Measurements from ENCODE around the gene SMARCA4. TPM values are rescaled to one million over a fixed set of nuclear protein-coding genes. Genes with fewer than 3 reads are reported as not detected.

The SMARCA4 gene
- total and polyA plus RNA-seq, 2 experiments from 2014 or later, result 177 to 336 TPM

DNA sequence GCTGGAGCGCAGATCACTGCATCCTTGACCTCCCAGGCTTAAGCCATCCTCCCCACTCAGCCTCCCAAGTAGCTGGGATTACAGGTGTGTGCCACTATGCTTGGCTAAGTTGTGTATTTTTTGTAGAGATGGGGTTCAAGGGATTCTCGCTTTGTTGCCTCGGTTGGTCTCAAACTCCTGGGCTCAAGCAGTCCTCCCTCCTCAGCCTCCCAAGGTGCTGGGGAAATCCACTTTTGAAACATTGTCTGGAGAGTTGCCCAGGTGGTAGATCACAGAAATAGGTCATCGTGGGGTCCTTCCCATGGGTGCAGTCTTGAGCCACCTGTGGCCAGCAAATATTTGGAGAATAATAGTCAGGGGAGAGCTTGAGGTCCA, 133.7 kb downstream of the SMARCA4 start (continued):
- TF ChIP-seq, protein P1, sequence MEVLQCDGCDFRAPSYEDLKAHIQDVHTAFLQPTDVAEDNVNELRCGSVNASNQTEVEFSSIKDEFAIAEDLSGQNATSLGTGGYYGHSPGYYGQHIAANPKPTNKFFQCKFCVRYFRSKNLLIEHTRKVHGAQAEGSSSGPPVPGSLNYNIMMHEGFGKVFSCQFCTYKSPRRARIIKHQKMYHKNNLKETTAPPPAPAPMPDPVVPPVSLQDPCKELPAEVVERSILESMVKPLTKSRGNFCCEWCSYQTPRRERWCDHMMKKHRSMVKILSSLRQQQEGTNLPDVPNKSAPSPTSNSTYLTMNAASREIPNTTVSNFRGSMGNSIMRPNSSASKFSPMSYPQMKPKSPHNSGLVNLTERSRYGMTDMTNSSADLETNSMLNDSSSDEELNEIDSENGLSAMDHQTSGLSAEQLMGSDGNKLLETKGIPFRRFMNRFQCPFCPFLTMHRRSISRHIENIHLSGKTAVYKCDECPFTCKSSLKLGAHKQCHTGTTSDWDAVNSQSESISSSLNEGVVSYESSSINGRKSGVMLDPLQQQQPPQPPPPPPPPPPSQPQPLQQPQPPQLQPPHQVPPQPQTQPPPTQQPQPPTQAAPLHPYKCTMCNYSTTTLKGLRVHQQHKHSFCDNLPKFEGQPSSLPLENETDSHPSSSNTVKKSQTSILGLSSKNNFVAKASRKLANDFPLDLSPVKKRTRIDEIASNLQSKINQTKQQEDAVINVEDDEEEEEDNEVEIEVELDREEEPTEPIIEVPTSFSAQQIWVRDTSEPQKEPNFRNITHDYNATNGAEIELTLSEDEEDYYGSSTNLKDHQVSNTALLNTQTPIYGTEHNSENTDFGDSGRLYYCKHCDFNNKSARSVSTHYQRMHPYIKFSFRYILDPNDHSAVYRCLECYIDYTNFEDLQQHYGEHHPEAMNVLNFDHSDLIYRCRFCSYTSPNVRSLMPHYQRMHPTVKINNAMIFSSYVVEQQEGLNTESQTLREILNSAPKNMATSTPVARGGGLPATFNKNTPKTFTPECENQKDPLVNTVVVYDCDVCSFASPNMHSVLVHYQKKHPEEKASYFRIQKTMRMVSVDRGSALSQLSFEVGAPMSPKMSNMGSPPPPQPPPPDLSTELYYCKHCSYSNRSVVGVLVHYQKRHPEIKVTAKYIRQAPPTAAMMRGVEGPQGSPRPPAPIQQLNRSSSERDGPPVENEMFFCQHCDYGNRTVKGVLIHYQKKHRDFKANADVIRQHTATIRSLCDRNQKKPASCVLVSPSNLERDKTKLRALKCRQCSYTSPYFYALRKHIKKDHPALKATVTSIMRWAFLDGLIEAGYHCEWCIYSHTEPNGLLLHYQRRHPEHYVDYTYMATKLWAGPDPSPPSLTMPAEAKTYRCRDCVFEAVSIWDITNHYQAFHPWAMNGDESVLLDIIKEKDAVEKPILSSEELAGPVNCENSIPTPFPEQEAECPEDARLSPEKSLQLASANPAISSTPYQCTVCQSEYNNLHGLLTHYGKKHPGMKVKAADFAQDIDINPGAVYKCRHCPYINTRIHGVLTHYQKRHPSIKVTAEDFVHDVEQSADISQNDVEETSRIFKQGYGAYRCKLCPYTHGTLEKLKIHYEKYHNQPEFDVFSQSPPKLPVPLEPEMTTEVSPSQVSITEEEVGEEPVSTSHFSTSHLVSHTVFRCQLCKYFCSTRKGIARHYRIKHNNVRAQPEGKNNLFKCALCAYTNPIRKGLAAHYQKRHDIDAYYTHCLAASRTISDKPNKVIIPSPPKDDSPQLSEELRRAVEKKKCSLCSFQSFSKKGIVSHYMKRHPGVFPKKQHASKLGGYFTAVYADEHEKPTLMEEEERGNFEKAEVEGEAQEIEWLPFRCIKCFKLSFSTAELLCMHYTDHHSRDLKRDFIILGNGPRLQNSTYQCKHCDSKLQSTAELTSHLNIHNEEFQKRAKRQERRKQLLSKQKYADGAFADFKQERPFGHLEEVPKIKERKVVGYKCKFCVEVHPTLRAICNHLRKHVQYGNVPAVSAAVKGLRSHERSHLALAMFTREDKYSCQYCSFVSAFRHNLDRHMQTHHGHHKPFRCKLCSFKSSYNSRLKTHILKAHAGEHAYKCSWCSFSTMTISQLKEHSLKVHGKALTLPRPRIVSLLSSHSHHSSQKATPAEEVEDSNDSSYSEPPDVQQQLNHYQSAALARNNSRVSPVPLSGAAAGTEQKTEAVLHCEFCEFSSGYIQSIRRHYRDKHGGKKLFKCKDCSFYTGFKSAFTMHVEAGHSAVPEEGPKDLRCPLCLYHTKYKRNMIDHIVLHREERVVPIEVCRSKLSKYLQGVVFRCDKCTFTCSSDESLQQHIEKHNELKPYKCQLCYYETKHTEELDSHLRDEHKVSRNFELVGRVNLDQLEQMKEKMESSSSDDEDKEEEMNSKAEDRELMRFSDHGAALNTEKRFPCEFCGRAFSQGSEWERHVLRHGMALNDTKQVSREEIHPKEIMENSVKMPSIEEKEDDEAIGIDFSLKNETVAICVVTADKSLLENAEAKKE (CRISPR knock-in tag; IDR thresholded peaks at IDR 0.05), result no peak
- TF ChIP-seq ZNF114 (CRISPR knock-in tag; IDR thresholded peaks at IDR 0.05) (no peak), NANOG (IDR thresholded peaks at IDR 0.05; ENCODE audit: borderline replicate concordance) (no peak), EZH2 (IDR thresholded peaks at IDR 0.05; ENCODE audit: low read depth, unreplicated experiment) (no peak)

- Mint-ChIP-seq H3K27ac (peak overlapping the region; percentile 79; the same call in 1 of the 2 replicates), H3K27me3 (ENCODE audit: insufficient read depth, low read depth, poor library complexity) (no peaks in the 10 kb centered on the region), H3K36me3 (ENCODE audit: low read depth) (peaks cover 87% of the 10 kb centered on the region), H3K9me3 (no peaks in the 10 kb centered on the region), H3K4me3 (no peak overlapping the region), H3K4me1 (peaks cover 27% of the 10 kb centered on the region)
- H3K36me3 ChIP-seq (ENCODE audit: insufficient read depth), result peaks cover 91% of the 10 kb centered on the region
- H3K4me1 ChIP-seq (ENCODE audit: insufficient read depth), result peaks cover 36% of the 10 kb centered on the region
- H3K9me2 ChIP-seq (ENCODE audit: insufficient read depth), result no peaks in the 10 kb centered on the region
- peaks cover 65% of the 10 kb centered on the region for H3F3A ChIP-seq (replicated peaks; ENCODE audit: low read depth)
- DNase-seq (ENCODE audit: low spot score), result no peak
- H3K79me2 ChIP-seq (replicated peaks; ENCODE audit: insufficient read depth), result peaks cover 99% of the 10 kb centered on the region
- peaks cover 97% of the 10 kb centered on the region for H4K20me1 ChIP-seq (replicated peaks; ENCODE audit: insufficient read depth)
- no peak overlapping the region for H2AFZ ChIP-seq
- no peak for ATAC-seq
- H3K4me2 ChIP-seq, result no peak overlapping the region
- no peaks in the 10 kb centered on the region for H3K27me3 ChIP-seq (ENCODE audit: insufficient read depth)
- H3K4me3 ChIP-seq, result no peak overlapping the region
- H3K27ac ChIP-seq (ENCODE audit: low read depth), result peak overlapping the region; percentile 81
- TF ChIP-seq EZH2 (IDR thresholded peaks at IDR 0.05; ENCODE audit: low read depth, unreplicated experiment) (no peak), ZNF114 (CRISPR knock-in tag; IDR thresholded peaks at IDR 0.05) (no peak), EZH2phosphoT487 (IDR thresholded peaks at IDR 0.05; ENCODE audit: unreplicated experiment) (no peak), CREB1 (CRISPR knock-in tag; IDR thresholded peaks at IDR 0.05; ENCODE audit: low read depth) (no peak), ZNF331 (CRISPR knock-in tag; IDR thresholded peaks at IDR 0.05; ENCODE audit: low read depth) (no peak), POLR2AphosphoS5 (IDR thresholded peaks at IDR 0.05; ENCODE audit: low read depth) (no peak), REST (IDR thresholded peaks at IDR 0.05; ENCODE audit: unreplicated experiment) (no peak), JUNB (IDR thresholded peaks at IDR 0.05; ENCODE audit: unreplicated experiment) (no peak), STAT1 (IDR thresholded peaks at IDR 0.05; ENCODE audit: unreplicated experiment) (no peak), NANOG (IDR thresholded peaks at IDR 0.05; ENCODE audit: borderline replicate concordance) (no peak)
Measured at GRCh38 chr19:11096210-11096841, 135.5 kb downstream of the SMARCA4 start.

All from GM23338 (cell line).